Vagina (tissue), 2 donors: ENCODE measurements around the gene USP32. TPM values are rescaled to one million over a fixed set of nuclear protein-coding genes. Genes with fewer than 3 reads are reported as not detected.

Source experiments
- DNase-seq, 2 donors: peaks; one replicate each; pipeline ENCODE4 v3.0.0-alpha.2; 2017; ENCODE audit errors: extremely low spot score in 2 of 2
- H3K27ac ChIP-seq: fragments of 200-600 bp; sonication (generic); one replicate; pipeline ENCODE4 v1.5.1; 2019
- H3K27me3 ChIP-seq: fragments of 200-600 bp; sonication (generic); one replicate; pipeline ENCODE4 v1.5.1; 2019
- H3K36me3 ChIP-seq, 2 donors: fragments of 200-600 bp; sonication (generic); one replicate each; pipeline ENCODE4 v1.5.1; 2017 to 2019
- H3K4me1 ChIP-seq: fragments of 200-600 bp; sonication (generic); one replicate; pipeline ENCODE4 v1.5.1; 2019
- H3K4me3 ChIP-seq, 2 donors: fragments of 200-600 bp; sonication (generic); 1 replicate in 1 of 2; 2 replicates in 1 of 2; pipeline ENCODE4 v1.5.1; 2016 to 2019
- H3K9me3 ChIP-seq: fragments of 200-600 bp; sonication (generic); one replicate; pipeline ENCODE4 v1.5.1; 2019
- POLR2A ChIP-seq, 2 donors: fragments of 450-650 bp; IDR thresholded peaks; one replicate each; pipeline ENCODE4 v1.6.1; 2017; ENCODE audit warnings: antibody characterized with exemption in 2 of 2, mild to moderate bottlenecking in 2 of 2, moderate library complexity in 2 of 2
- POLR2AphosphoS5 ChIP-seq, 2 donors: sonication (generic); formaldehyde crosslinking; IDR thresholded peaks; one replicate each; pipeline ENCODE4 v1.9.0; 2017; ENCODE audit warnings: antibody characterized with exemption in 2 of 2, mild to moderate bottlenecking in 2 of 2, low read depth in 1 of 2; ENCODE audit not compliant: insufficient read depth in 1 of 2
- intact Hi-C: fragments of 100-400 bp; cut with DNase I; formaldehyde crosslinking; loops from one replicate; pipeline ENCODE4 v1.15.1; 2023
- total RNA-seq: library from RNA; depleted of rRNA; stranded (reverse); fragments of >200 nt; gene quantifications from one replicate; pipeline ENCODE4 v1.2.3, GENCODE V29; 2016
- TF ChIP-seq, protein P1 (sequence below), 3 experiments: fragments of 450-650 bp in 2 of 3; fragments of 200-600 bp in 1 of 3; sonication (generic) in 1 of 3; IDR thresholded peaks; one replicate each; pipeline ENCODE4 v1.5.1; 2017 to 2019; ENCODE audit warnings: antibody characterized with exemption in 3 of 3, mild to moderate bottlenecking in 2 of 3, moderate library complexity in 2 of 3

USP32 gene
- total RNA-seq, 1 donor from 2014 or later: 63.6 TPM

DNA sequence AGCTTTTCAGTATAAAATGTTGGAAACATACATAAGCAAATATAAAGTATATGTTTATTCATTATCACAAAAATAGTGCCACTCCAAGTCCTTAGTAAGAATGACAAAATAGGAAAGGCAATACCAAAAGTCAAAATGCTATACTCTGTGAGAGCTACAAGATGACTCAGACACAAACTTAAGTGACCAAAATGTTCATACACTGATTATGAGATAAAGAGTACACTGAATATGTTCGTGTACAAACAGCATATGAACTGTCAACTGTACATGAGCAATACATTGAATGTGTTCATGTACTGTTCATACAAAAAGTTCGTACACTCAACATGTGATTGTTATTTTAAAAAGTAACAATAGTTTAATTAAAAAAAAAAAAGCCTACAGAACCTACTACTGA lies 138.9 kb downstream of the USP32 start:
- Histone ChIP-seq H3K4me1 (no peaks in the 10 kb centered on the region), H3K36me3 (peaks cover 0 to 14% of the 10 kb centered on the region in 2 donors), H3K9me3 (no peaks in the 10 kb centered on the region), H3K27ac (no peak overlapping the region), H3K4me3 (no peak overlapping the region), H3K27me3 (no peaks in the 10 kb centered on the region)
- DNase-seq: no peak
- intact Hi-C loops: no loop called here
- TF ChIP-seq, protein P1, sequence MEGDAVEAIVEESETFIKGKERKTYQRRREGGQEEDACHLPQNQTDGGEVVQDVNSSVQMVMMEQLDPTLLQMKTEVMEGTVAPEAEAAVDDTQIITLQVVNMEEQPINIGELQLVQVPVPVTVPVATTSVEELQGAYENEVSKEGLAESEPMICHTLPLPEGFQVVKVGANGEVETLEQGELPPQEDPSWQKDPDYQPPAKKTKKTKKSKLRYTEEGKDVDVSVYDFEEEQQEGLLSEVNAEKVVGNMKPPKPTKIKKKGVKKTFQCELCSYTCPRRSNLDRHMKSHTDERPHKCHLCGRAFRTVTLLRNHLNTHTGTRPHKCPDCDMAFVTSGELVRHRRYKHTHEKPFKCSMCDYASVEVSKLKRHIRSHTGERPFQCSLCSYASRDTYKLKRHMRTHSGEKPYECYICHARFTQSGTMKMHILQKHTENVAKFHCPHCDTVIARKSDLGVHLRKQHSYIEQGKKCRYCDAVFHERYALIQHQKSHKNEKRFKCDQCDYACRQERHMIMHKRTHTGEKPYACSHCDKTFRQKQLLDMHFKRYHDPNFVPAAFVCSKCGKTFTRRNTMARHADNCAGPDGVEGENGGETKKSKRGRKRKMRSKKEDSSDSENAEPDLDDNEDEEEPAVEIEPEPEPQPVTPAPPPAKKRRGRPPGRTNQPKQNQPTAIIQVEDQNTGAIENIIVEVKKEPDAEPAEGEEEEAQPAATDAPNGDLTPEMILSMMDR (IDR thresholded peaks at IDR 0.05): no peak
- no peak for TF ChIP-seq POLR2A (IDR thresholded peaks at IDR 0.05)
- TF ChIP-seq POLR2AphosphoS5 (IDR thresholded peaks at IDR 0.05; ENCODE audit: insufficient read depth in 1 of 2, low read depth in 1 of 2): no peak

DNA sequence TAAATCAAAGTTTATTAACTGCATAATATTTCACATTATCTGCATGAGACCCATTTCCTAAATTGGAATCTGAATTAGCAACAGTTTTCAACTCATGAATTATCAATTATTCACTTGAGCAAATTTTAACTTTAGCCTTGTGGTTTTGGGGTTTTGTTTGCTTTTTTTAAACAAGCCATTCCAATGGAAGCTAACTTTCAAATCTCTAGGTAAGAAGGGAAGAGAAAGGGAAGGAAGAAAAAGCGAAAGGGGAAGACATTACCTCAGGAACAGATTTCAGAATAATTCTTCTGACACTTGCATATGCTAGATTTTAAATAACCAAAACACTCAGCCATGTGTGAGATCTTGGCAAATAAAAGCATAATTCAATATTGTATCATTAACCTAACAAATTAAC lies 139.5 kb downstream of the USP32 start:
- Histone ChIP-seq H3K4me1 (no peaks in the 10 kb centered on the region), H3K4me3 (no peak overlapping the region), H3K27me3 (no peaks in the 10 kb centered on the region), H3K36me3 (peaks cover 0 to 11% of the 10 kb centered on the region in 2 donors), H3K9me3 (no peaks in the 10 kb centered on the region), H3K27ac (no peak overlapping the region)
- no peak for TF ChIP-seq POLR2AphosphoS5 (IDR thresholded peaks at IDR 0.05; ENCODE audit: insufficient read depth in 1 of 2, low read depth in 1 of 2)
- no peak for TF ChIP-seq POLR2A (IDR thresholded peaks at IDR 0.05)
- TF ChIP-seq, protein P1 (IDR thresholded peaks at IDR 0.05): no peak
- intact Hi-C loops: no loop called here
- DNase-seq: no peak

DNA sequence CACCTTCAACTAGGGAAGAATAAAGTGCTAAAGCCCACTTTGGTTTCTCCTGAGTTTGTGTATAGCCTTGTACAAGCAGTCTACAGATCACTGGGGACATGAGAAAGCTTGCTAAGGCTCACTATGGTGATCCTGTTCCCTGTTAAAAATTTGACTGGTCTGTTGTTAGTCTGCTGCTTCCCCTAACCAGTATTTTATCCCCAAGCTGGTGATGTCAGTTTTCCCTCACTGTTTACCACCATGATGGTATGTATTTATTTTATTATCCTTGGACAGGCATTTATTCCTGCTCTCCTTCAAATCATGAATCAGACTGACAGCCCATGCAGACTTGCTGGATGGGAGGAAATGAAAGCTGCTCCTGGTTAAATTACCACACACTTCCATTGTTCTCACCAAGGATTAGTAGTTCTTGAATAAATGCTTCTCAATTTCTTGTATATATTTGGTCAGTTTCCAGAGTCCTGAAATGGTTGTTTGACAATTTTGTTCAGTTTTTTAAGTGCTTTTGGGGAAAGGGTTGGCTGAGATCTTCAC lies 142.6 kb downstream of the USP32 start:
- TF ChIP-seq POLR2A (IDR thresholded peaks at IDR 0.05) (no peak), POLR2AphosphoS5 (IDR thresholded peaks at IDR 0.05; ENCODE audit: insufficient read depth in 1 of 2, low read depth in 1 of 2) (no peak)
- TF ChIP-seq, protein P1 (IDR thresholded peaks at IDR 0.05): no peak
- no peaks in the 10 kb centered on the region for H3K4me1 ChIP-seq
- H3K9me3 ChIP-seq: no peaks in the 10 kb centered on the region
- intact Hi-C loops: no loop called here
- H3K27ac ChIP-seq: no peak overlapping the region
- no peak overlapping the region for H3K4me3 ChIP-seq
- no peak for DNase-seq
- H3K27me3 ChIP-seq: no peaks in the 10 kb centered on the region
- H3K36me3 ChIP-seq: peaks cover 0 to 11% of the 10 kb centered on the region in 2 donors

DNA sequence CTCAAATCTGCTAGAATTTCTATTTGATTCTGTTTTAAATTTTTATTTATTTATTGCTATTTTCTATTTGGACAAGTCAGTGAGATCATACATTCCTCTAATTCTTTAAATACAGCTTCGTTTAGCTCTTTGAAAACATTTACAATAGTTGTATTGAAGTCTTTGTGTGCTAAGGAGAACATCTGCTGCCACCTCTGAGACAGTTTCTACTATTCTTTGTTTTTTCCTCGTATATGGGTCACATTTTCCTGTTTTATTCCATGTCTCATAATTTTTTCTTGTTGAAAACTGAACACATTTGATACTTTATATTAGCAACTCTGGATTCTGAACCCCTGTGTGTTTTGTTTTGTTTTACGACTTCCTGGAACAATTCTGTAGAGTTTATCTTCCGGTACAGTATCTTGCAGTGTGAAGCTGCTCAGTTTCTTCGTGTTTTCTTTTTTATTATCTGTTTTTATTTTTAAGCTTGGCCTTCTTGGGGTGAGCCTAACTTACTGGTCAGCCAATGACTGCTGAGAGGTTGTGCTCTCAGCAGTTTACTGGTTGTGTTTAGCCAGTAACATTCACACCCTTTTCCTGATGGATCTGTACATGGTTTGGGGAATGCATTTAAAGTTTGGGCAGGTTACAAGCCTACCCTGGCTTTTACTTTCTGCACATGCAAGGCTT lies 143.2 kb downstream of the USP32 start:
- Histone ChIP-seq H3K27ac (no peak overlapping the region), H3K4me1 (no peaks in the 10 kb centered on the region), H3K36me3 (peaks cover 0 to 11% of the 10 kb centered on the region in 2 donors), H3K4me3 (no peak overlapping the region), H3K9me3 (no peaks in the 10 kb centered on the region), H3K27me3 (no peaks in the 10 kb centered on the region)
- intact Hi-C loops: no loop called here
- no peak for DNase-seq
- TF ChIP-seq, protein P1 (IDR thresholded peaks at IDR 0.05): no peak
- no peak for TF ChIP-seq POLR2AphosphoS5 (IDR thresholded peaks at IDR 0.05; ENCODE audit: insufficient read depth in 1 of 2, low read depth in 1 of 2)
- no peak for TF ChIP-seq POLR2A (IDR thresholded peaks at IDR 0.05)

DNA sequence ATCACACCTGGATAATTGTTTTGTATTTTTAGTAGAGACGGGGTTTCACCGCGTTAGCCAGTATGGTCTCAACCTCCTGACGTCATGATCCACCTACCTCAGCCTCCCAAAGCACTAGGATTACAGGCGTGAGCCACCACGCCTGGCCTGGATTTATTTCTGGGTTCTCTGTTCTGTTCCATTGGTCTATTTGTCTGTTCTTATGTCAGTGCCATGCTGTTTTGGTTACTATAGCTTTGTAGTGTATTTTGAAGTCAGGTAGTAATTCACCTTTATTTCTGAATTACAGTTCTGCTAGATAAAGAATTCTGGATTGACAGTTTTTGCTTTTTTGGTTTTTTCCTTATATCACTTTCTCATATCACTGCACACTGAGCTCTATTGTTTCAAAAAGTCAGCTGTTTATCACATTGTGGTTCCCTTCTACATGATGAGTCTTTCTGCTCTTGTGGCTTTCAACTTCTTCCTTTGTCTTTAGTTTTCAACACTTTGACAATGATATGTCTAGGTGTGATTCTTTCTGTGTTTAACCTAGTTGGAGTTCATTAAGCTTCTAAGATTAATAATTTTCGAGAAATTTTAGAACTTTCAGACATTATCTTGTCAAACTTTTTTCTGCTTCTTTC lies 144.0 kb downstream of the USP32 start:
- no peaks in the 10 kb centered on the region for H3K27me3 ChIP-seq
- intact Hi-C loops: no loop called here
- H3K9me3 ChIP-seq: no peaks in the 10 kb centered on the region
- H3K4me1 ChIP-seq: no peaks in the 10 kb centered on the region
- TF ChIP-seq, protein P1 (IDR thresholded peaks at IDR 0.05): no peak
- TF ChIP-seq POLR2AphosphoS5 (IDR thresholded peaks at IDR 0.05; ENCODE audit: insufficient read depth in 1 of 2, low read depth in 1 of 2) (no peak), POLR2A (IDR thresholded peaks at IDR 0.05) (no peak)
- DNase-seq: no peak
- H3K36me3 ChIP-seq: peaks cover 0 to 11% of the 10 kb centered on the region in 2 donors
- H3K27ac ChIP-seq: no peak overlapping the region
- H3K4me3 ChIP-seq: no peak overlapping the region
